Omental fat pad (tissue), 4 donors: ENCODE data around the gene THBS2. TPM values are rescaled to one million over a fixed set of nuclear protein-coding genes. Genes with fewer than 3 reads are reported as not detected.
A peak's percentile ranks its signal among the peaks of the same experiment; 100 is the strongest.

Source experiments
- ATAC-seq: fragments of 150-250 bp; one replicate; pipeline ENCODE4 v1.9.1; 2016; ENCODE audit warnings: mild to moderate bottlenecking, moderate library complexity; ENCODE audit not compliant: low FRiP score
- DNase-seq: peaks from one replicate; pipeline ENCODE4 v3.0.0-alpha.2; 2019; ENCODE audit warnings: low spot score
- CTCF ChIP-seq, 3 donors: fragments of 450-650 bp; IDR thresholded peaks; one replicate each; pipeline ENCODE4 v1.5.1; 2016 to 2017; ENCODE audit warnings: antibody characterized with exemption in 3 of 3, mild to moderate bottlenecking in 3 of 3, moderate library complexity in 2 of 3
- total RNA-seq, 4 donors: library from RNA; depleted of rRNA; stranded (reverse); fragments of >200 nt; gene quantifications; one replicate each; pipeline ENCODE4 v1.1.0, GENCODE V29; 2016

THBS2 gene
- total RNA-seq, 4 donors from 2014 or later: 53.5 to 115 (median 93.8) TPM

GRCh38 chr6:169239181-169239580 lies 14.5 kb downstream of the THBS2 start:
- DNase-seq (no peak), ATAC-seq (no peak)
- TF ChIP-seq CTCF (IDR thresholded peaks at IDR 0.05): no peak

GRCh38 chr6:169238766-169239165 lies 14.9 kb downstream of the THBS2 start:
- TF ChIP-seq CTCF (IDR thresholded peaks at IDR 0.05): no peak
- DNase-seq (no peak), ATAC-seq (no peak)

- no peak for ATAC-seq
Observed at GRCh38 chr6:169237496-169238134, 16.0 kb downstream of the THBS2 start.

GRCh38 chr6:169236988-169237387 lies 16.7 kb downstream of the THBS2 start:
- no peak for TF ChIP-seq CTCF (IDR thresholded peaks at IDR 0.05)
- peak; percentile 14 for DNase-seq

More at GRCh38 chr6:169237496-169238134, 16.0 kb downstream of the THBS2 start:
- peak; percentile 20 for DNase-seq
- TF ChIP-seq CTCF (IDR thresholded peaks at IDR 0.05): no peak

GRCh38 chr6:169236545-169236944 lies 17.1 kb downstream of the THBS2 start:
- no peak for ATAC-seq
- no peak for TF ChIP-seq CTCF (IDR thresholded peaks at IDR 0.05)

More at GRCh38 chr6:169236988-169237387, 16.7 kb downstream of the THBS2 start:
- ATAC-seq: no peak

GRCh38 chr6:169235286-169235685 lies 18.4 kb downstream of the THBS2 start:
- ATAC-seq: no peak
- DNase-seq: peak; percentile 15
- TF ChIP-seq CTCF (IDR thresholded peaks at IDR 0.05): no peak

More at GRCh38 chr6:169236545-169236944, 17.1 kb downstream of the THBS2 start:
- peak; percentile 9 for DNase-seq

GRCh38 chr6:169234634-169235033 lies 19.0 kb downstream of the THBS2 start:
- peak; percentile 16 for DNase-seq
- no peak for TF ChIP-seq CTCF (IDR thresholded peaks at IDR 0.05)
- no peak for ATAC-seq
